GM19397 (cell line): Measurements from ENCODE around the gene CCDC124.

Experiments
- ATAC-seq: cut with Tn5 transposase; IDR thresholded peaks from one replicate; pipeline ENCODE4 v1.9.1; 2021; ENCODE audit warnings: mild to moderate bottlenecking, moderate library complexity; ENCODE audit not compliant: unreplicated experiment

Gene CCDC124

GRCh38 chr19:17933414-17934129 is 757 bp downstream of the CCDC124 start:
- ATAC-seq: no peak

- ATAC-seq: no peak
Observed at GRCh38 chr19:17936379-17936778, 3.6 kb downstream of the CCDC124 start.

GRCh38 chr19:17937371-17937900 is 4.6 kb downstream of the CCDC124 start:
- no peak for ATAC-seq

GRCh38 chr19:17938092-17938845 is 5.5 kb downstream of the CCDC124 start:
- ATAC-seq: no peak

- ATAC-seq: no peak
Observed at GRCh38 chr19:17942181-17942580, 9.4 kb downstream of the CCDC124 start.

- ATAC-seq: no peak
Observed at GRCh38 chr19:17942582-17943273, 9.9 kb downstream of the CCDC124 start.

- ATAC-seq: no peak
Observed at GRCh38 chr19:17943274-17944221, 10.7 kb downstream of the CCDC124 start.

GRCh38 chr19:17944301-17944700 is 11.5 kb downstream of the CCDC124 start:
- ATAC-seq: no peak

GRCh38 chr19:17946965-17947784 is 14.4 kb downstream of the CCDC124 start:
- ATAC-seq: peak; percentile 20

GRCh38 chr19:17947815-17948513 is 15.1 kb downstream of the CCDC124 start:
- ATAC-seq: peak; percentile 68

- no peak for ATAC-seq
Observed at GRCh38 chr19:17948514-17948900, 15.7 kb downstream of the CCDC124 start.

GRCh38 chr19:17948931-17949930 is 16.4 kb downstream of the CCDC124 start:
- no peak for ATAC-seq

GRCh38 chr19:17949956-17950309 is 17.1 kb downstream of the CCDC124 start:
- ATAC-seq: no peak

- no peak for ATAC-seq
Observed at GRCh38 chr19:17950310-17951156, 17.7 kb downstream of the CCDC124 start.

- no peak for ATAC-seq
Observed at GRCh38 chr19:17951157-17951989, 18.6 kb downstream of the CCDC124 start.
